HG03378 (cell line): Measurements from ENCODE around the gene FBLN5.
"Not testable (repeated sequence)": the region's sequence is repeated elsewhere in the genome, so short reads cannot be mapped to it uniquely, and the experiment has no call there.

Source experiments
- ATAC-seq: cut with Tn5 transposase; IDR thresholded peaks from one replicate; pipeline ENCODE4 v1.9.1; 2021; ENCODE audit warnings: mild to moderate bottlenecking, moderate library complexity; ENCODE audit not compliant: unreplicated experiment

The FBLN5 gene

DNA sequence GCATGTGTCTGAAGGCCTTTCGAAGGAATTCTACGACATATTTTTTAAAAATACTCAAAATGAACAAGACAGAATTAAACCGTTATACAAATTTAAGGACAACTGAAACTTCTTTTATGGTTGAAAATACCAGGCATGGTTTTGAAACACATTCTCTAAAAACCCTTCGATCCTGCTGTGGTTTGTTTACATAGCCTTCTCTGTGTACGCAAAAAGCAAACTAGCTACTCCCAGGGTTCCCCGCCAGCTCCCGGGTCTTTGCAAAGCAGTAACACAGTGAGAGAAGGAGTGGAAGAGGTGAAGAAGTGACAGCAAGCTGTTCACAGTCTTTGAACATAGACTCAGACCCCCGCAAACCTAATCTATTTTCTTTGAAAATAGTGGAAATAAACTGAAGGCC is 77.9 kb downstream of the FBLN5 start:
- ATAC-seq, result no peak

- no peak for ATAC-seq
These were observed 80.0 kb downstream of the FBLN5 start, which contains the start of gene TC2N for GRCh38 chr14:91867316-91867988. Gene TC2N (minus strand): TSS chr14:91867536. CDS start chr14:91813769, 53,767 bp downstream.

DNA sequence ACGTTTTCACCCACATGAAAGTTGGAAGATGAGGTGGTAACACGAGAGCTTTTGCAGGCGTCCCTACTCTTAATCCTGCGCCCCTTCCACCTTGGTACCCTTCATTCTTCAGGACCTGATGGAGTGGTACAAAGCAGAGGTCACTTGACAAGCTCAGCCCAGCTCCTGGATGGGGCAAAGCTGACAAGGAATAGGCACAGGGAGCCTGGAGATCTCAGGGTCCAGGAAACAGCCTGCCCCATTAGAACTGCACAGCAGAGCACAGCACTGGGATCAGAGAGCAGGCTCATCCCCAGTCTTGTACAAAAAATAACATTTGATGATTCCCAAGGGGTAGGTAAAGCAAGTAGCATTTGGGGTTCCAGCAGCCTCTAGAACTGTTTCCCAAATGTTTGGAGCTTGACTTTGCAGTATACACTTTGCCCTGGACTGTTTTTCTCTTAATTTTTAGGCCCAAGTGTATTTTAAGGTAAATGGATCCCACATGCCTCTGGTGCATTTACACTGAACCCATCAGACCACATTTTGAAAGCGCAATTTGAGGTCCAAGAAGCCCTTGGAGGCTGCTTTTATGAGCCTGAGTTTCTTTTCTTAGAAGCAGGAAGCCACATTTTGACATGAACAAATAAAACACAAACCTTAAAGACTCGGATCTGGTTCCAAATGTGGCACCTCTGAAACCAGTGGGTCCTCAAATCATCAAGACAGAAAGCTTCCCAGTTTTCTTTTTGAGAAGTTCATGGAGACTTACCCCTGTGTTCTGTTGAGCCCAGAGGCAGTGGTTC is 80.8 kb downstream of the FBLN5 start:
- ATAC-seq, result no peak

- no peak for ATAC-seq
These were observed 81.4 kb downstream of the FBLN5 start for GRCh38 chr14:91866061-91866460.

- ATAC-seq, result no peak
These were observed 85.1 kb downstream of the FBLN5 start for GRCh38 chr14:91862417-91862816.

DNA sequence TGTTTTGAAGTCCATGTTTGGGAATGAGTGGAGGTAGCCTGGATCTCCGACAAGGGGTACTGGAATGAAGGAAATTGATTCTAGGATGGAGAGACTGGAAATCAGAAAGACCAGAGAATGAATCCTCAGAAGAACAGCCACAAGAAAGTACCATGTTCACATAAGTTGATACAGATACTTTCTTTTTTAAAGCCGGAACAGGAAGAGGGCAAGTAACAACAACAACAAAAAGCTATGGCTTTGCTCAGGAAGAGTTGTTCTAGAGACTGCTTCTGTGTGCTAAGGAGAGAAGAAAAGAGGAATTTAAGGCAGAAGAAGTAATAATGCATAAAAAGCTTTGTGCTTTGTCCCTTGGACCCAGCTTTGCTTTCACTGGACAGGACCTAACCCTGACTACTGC is 86.4 kb downstream of the FBLN5 start:
- ATAC-seq, result no peak

- no peak for ATAC-seq
These were observed 87.3 kb downstream of the FBLN5 start for GRCh38 chr14:91860238-91860637.

- peak; percentile 54 for ATAC-seq
These were observed 88.8 kb downstream of the FBLN5 start for GRCh38 chr14:91858536-91859275.

DNA sequence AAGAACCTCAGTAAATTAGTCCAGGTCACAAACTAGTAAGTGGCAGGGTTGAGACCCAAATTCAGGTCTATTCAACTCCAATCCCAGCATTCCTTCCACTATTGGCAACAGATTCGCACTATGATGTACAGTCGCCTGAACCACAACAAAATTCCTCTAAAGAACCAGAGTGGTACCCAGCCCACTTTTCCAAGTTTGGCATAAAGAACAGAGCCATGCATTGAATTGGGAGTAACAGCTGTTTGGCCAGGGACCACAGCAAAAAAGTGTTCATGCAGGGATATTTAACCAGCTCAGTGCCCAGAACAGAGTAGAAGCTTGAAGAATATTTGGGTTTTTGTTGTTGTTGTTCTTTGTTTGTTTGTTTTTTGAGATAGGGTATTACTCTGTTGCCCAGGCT is 89.9 kb downstream of the FBLN5 start:
- ATAC-seq, result no peak

GRCh38 chr14:91854327-91854934 is 93.1 kb downstream of the FBLN5 start:
- ATAC-seq, result no peak

DNA sequence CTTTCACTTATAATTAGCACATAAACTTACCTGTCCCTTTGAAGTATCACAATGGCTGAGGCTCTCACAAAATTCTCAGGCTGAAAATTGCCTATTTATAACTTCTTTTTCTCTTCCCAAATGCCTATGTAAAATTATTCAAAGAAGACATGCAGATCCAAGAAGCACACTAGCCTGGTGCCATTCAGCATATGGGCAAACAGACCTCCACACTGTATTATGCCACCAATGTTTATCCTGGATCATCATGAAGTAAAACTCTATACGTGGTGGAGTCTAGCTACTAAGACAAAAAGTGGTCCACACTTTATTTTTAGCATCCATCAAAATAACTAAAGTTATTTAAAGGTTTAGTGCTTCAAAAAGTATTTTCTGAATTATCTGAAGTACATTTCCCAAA is 95.9 kb downstream of the FBLN5 start:
- ATAC-seq, result no peak

- ATAC-seq, result no peak
These were observed 98.9 kb downstream of the FBLN5 start for GRCh38 chr14:91848504-91849001.

DNA sequence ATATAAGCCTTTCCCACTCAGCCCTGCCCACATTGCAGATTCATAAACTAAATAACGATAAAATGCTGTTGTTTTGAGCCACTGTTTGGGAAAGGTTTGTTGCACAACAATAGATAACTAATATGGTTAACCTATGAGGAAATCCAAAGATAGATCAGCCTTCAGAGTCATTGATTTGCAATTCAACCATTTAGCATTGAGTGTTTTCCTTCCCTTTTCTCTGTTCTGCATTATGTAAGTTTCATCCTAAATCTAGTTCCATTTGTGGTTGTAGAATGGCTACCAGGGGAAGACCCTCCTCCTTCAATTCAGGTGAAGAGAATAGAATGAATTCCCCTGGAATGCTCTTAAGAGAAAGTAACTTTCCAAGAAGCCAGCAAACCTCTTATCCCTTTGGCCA is 99.8 kb downstream of the FBLN5 start:
- no peak for ATAC-seq

- no peak for ATAC-seq
These were observed 101.8 kb downstream of the FBLN5 start for GRCh38 chr14:91845652-91846051.

- not testable (repeated sequence) for ATAC-seq
These were observed 102.4 kb downstream of the FBLN5 start for GRCh38 chr14:91845056-91845455.

DNA sequence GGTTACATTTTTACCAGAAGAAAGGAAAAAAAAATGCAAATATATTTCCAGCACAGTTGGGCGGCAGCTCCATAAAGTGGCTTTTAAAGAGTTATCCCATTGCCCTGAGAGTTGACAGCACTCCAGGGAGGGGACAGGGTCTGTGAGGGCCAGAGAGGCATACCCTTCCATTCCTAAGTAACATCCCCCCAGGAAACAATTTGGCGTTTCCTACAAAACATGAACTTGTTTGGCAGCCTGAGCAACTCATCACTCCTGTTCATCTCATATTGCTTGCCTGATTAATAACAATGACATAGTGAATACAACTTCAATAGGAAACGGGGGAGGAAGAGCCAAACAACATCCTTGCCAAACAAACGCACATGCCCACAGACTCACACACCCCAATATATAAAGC is 103.5 kb downstream of the FBLN5 start:
- ATAC-seq, result no peak

DNA sequence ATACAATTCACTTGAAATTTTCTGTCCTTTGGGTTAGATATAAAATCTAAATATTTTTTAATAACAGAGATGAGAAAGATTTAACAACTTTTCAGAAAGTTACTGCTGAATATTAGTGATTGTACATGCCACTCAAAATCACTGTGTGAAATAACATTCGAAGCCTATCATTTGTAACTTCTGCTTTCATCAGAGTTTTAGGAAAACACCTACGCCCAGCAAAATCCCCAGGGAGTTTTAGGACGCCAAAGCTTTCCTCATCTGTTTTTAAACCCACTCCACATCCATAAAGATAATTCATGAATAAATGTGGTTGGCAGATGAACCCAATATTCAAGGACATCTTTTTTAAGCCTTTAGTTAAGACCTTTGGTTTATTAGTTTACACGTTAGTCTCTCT is 104.1 kb downstream of the FBLN5 start:
- ATAC-seq, result no peak

GRCh38 chr14:91841065-91841464 is 106.4 kb downstream of the FBLN5 start:
- ATAC-seq, result no peak

DNA sequence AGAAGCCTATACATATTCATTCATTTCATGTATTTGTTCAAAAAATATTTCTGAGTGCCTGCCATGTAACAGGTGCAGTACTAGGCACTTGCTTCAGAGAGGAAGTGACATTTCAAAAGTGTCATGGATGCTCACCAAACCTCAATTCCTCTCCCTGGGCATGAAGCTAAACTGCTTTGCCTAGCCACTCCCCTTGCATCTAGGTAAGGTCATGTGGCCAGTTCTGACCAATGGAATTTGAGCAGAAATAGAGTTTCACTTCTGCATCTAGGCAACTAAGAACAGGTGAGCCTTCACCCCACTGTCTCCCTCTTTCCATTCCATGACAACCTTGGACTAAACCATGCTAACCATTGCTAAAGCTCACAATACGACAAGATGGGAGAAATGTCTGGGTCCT is 107.7 kb downstream of the FBLN5 start:
- ATAC-seq, result no peak

DNA sequence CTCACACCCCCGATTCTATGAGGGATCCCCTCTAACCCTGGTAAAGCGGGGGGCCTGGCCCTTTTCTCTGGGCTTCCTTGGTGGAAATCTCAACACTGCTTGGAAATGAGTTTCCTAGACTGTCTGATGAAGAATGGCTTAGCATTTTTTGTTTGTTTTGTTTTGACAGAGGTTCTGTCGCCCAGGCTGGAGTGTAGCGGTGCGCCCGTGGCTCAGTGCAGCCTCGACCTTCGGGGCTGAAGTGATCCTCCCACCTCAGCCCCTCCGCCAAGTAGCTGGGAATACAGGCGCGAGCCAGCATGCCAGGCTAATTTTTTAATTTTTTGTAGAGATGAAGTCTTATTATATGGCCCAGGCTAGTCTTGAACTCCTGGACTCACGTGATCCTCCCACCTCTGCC is 110.4 kb downstream of the FBLN5 start:
- ATAC-seq, result no peak
